Medulla oblongata (tissue), 1 donor: ENCODE measurements around the gene GARIN1A.
"Not testable (repeated sequence)": the region's sequence is repeated elsewhere in the genome, so short reads cannot be mapped to it uniquely, and the experiment has no call there.

ENCODE experiments used
- DNase-seq: peaks from one replicate; pipeline ENCODE4 v3.0.0-alpha.2; 2015; ENCODE audit errors: extremely low spot score

GARIN1A gene

GRCh38 chr7:128671992-128672391 lies at the start of gene GARIN1A:
GARIN1A (plus strand) TSS chr7:128672292; CDS start chr7:128672398, 106 bp downstream.
- DNase-seq, result no peak

GRCh38 chr7:128627124-128627523 lies 45.0 kb upstream of the GARIN1A start:
- DNase-seq, result not testable (repeated sequence)

GRCh38 chr7:128633915-128634314 lies 38.2 kb upstream of the GARIN1A start:
- not testable (repeated sequence) for DNase-seq

- not testable (repeated sequence) for DNase-seq
Observed at GRCh38 chr7:128645206-128645605, 26.9 kb upstream of the GARIN1A start.

- not testable (repeated sequence) for DNase-seq
Observed at GRCh38 chr7:128645844-128646243, 26.2 kb upstream of the GARIN1A start.

GRCh38 chr7:128646877-128647276 lies 25.2 kb upstream of the GARIN1A start:
- DNase-seq, result not testable (repeated sequence)

GRCh38 chr7:128651096-128651495 lies 21.0 kb upstream of the GARIN1A start:
- not testable (repeated sequence) for DNase-seq

GRCh38 chr7:128652606-128653005 lies 19.5 kb upstream of the GARIN1A start:
- DNase-seq, result not testable (repeated sequence)

GRCh38 chr7:128653197-128653596 lies 18.9 kb upstream of the GARIN1A start:
- not testable (repeated sequence) for DNase-seq

- not testable (repeated sequence) for DNase-seq
Observed at GRCh38 chr7:128654080-128654479, 18.0 kb upstream of the GARIN1A start.

- DNase-seq, result not testable (repeated sequence)
Observed at GRCh38 chr7:128654501-128654900, 17.6 kb upstream of the GARIN1A start.

- not testable (repeated sequence) for DNase-seq
Observed at GRCh38 chr7:128658428-128658827, 13.7 kb upstream of the GARIN1A start.

- no peak for DNase-seq
Observed at GRCh38 chr7:128660596-128660995, 11.5 kb upstream of the GARIN1A start.

- DNase-seq, result no peak
Observed at GRCh38 chr7:128661446-128661845, 10.6 kb upstream of the GARIN1A start.

GRCh38 chr7:128662091-128662490 lies 10.0 kb upstream of the GARIN1A start:
- DNase-seq, result no peak

- not testable (repeated sequence) for DNase-seq
Observed at GRCh38 chr7:128663223-128663622, 8.9 kb upstream of the GARIN1A start.

- no peak for DNase-seq
Observed at GRCh38 chr7:128665057-128665456, 7.0 kb upstream of the GARIN1A start.

GRCh38 chr7:128666200-128666599 lies 5.9 kb upstream of the GARIN1A start:
- DNase-seq, result peak; percentile 57

GRCh38 chr7:128672927-128673517 lies 930 bp downstream of the GARIN1A start:
- no peak for DNase-seq

- no peak for DNase-seq
Observed at GRCh38 chr7:128673571-128673970, 1.5 kb downstream of the GARIN1A start.

GRCh38 chr7:128676665-128677064 lies 4.6 kb downstream of the GARIN1A start:
- DNase-seq, result no peak

GRCh38 chr7:128679920-128680319 lies 7.8 kb downstream of the GARIN1A start:
- no peak for DNase-seq

GRCh38 chr7:128681794-128682537 lies 9.9 kb downstream of the GARIN1A start:
- peak; percentile 21 for DNase-seq
